Adrenal gland (tissue), 5 donors: ENCODE measurements around the gene TMEM271.

ENCODE experiments used
- POLR2A ChIP-seq, 2 donors: fragments of 450-650 bp; IDR thresholded peaks; one replicate each; pipeline ENCODE4 v1.6.1; 2017; ENCODE audit warnings: antibody characterized with exemption in 2 of 2, mild to moderate bottlenecking in 2 of 2, moderate library complexity in 1 of 2
- TF ChIP-seq, protein P1 (sequence below), 6 experiments: fragments of 450-650 bp in 4 of 6; fragments of 200-600 bp in 2 of 6; sonication (generic) in 1 of 6; IDR thresholded peaks; 1 replicate in 5 of 6; 2 replicates in 1 of 6; pipeline versions ENCODE4 v1.5.1 to v1.8.0; 2016 to 2021; ENCODE audit warnings: antibody characterized with exemption in 6 of 6, mild to moderate bottlenecking in 2 of 6, moderate library complexity in 1 of 6
- donor health status: DM: no; HTN: no; CAD: no.

DNA sequence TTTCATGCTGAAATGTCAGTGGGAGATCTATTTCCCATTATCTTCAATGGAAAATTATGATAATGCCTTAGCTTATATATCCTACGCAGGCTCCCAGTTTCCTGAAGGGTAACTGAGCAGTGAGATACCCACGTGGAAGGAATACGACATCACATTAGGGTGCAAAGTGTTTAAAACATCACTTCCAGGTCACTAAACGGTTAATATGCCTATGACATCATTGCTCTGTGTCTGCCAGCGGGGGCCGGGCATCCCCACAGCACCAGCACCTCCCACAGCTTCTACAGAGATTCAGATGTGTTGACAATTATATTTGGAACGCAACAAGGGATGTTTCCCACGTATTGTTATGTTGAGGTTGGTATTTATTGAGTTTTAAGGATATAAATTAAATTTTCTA lies 27.1 kb downstream of the TMEM271 start:
- no peak for TF ChIP-seq POLR2A (IDR thresholded peaks at IDR 0.05)
- TF ChIP-seq, protein P1, sequence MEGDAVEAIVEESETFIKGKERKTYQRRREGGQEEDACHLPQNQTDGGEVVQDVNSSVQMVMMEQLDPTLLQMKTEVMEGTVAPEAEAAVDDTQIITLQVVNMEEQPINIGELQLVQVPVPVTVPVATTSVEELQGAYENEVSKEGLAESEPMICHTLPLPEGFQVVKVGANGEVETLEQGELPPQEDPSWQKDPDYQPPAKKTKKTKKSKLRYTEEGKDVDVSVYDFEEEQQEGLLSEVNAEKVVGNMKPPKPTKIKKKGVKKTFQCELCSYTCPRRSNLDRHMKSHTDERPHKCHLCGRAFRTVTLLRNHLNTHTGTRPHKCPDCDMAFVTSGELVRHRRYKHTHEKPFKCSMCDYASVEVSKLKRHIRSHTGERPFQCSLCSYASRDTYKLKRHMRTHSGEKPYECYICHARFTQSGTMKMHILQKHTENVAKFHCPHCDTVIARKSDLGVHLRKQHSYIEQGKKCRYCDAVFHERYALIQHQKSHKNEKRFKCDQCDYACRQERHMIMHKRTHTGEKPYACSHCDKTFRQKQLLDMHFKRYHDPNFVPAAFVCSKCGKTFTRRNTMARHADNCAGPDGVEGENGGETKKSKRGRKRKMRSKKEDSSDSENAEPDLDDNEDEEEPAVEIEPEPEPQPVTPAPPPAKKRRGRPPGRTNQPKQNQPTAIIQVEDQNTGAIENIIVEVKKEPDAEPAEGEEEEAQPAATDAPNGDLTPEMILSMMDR (IDR thresholded peaks at IDR 0.05): no peak
